Suprapubic skin (tissue), 4 donors: ENCODE data around the gene SYT1.

Source experiments
- CTCF ChIP-seq, 2 donors: fragments of 200-600 bp in 1 of 2; fragments of 450-650 bp in 1 of 2; sonication (generic) in 1 of 2; IDR thresholded peaks; one replicate each; pipeline ENCODE4 v1.5.1; 2016 to 2019; ENCODE audit warnings: antibody characterized with exemption in 2 of 2, mild to moderate bottlenecking in 1 of 2, moderate library complexity in 1 of 2
- EP300 ChIP-seq: sonication (generic); formaldehyde crosslinking; IDR thresholded peaks from one replicate; pipeline ENCODE4 v1.6.1; 2017; ENCODE audit warnings: antibody characterized with exemption
- POLR2A ChIP-seq, 2 donors: fragments of 450-650 bp; IDR thresholded peaks; one replicate each; pipeline ENCODE4 v1.6.1; 2017; ENCODE audit warnings: antibody characterized with exemption in 2 of 2, mild to moderate bottlenecking in 2 of 2, moderate library complexity in 2 of 2
- POLR2AphosphoS5 ChIP-seq, 3 donors: sonication (generic); formaldehyde crosslinking; IDR thresholded peaks; one replicate each; pipeline ENCODE4 v1.6.1; 2017; ENCODE audit warnings: antibody characterized with exemption in 3 of 3

GRCh38 chr12:79000501-79000900 is 135.9 kb downstream of the SYT1 start:
- TF ChIP-seq POLR2A (IDR thresholded peaks at IDR 0.05) (no peak), EP300 (no peak), POLR2AphosphoS5 (IDR thresholded peaks at IDR 0.05) (no peak), CTCF (IDR thresholded peaks at IDR 0.05) (no peak)
